A549 (cell line): ENCODE data around the gene EEFSEC. TPM values are rescaled to one million over a fixed set of nuclear protein-coding genes. Genes with fewer than 3 reads are reported as not detected.

Experiments
- ATAC-seq, 2 experiments: fragments of 200-7000 bp in 1 of 2; fragments of >200 bp in 1 of 2; cut with Nextera tagmentation in 1 of 2; cut with Tn5 transposase in 1 of 2; 3 replicates each; pipeline versions ENCODE4 v1.8.0 to v1.9.1; 2018 to 2020; ENCODE audit warnings: mild to moderate bottlenecking in 1 of 2, moderate library complexity in 1 of 2
- CTCF ChIA-PET: fragments of 300-600 bp; sonication (Branson Sonifier 250); formaldehyde crosslinking; extraction: SDS; loops from one replicate; lab custom pipeline; 2021; ENCODE audit warnings: antibody characterized with exemption, inconsistent platforms; lab: Yijun Ruan, JAX
- POLR2A ChIA-PET: fragments of 350-600 bp; formaldehyde crosslinking; extraction: SDS; loops from one replicate; lab custom pipeline; 2021; ENCODE audit warnings: antibody characterized with exemption, inconsistent platforms; lab: Yijun Ruan, JAX
- DNase-seq, 2 experiments: peaks; one replicate each; pipeline versions ENCODE4 v3.0.0 to v3.0.0-alpha.2; 2011 to 2016; ENCODE audit warnings: low read depth in 1 of 2, low spot score in 1 of 2
- FAIRE-seq: peaks from 2 replicates; lab custom pipeline; 2011; peaks lifted over from hg19 to GRCh38; lab: Jason Lieb, UNC
- H3K27ac ChIP-seq, 2 experiments: fragments of >200 bp; sonication (Bioruptor Twin); formaldehyde crosslinking; 3 replicates each; pipeline ENCODE4 v1.5.1; 2016 to 2017
- H3K4me1 ChIP-seq: fragments of >200 bp; sonication (Bioruptor Twin); formaldehyde crosslinking; 3 replicates; pipeline ENCODE4 v1.6.1; 2016
- H3K4me2 ChIP-seq: fragments of >200 bp; sonication (Bioruptor Twin); formaldehyde crosslinking; 3 replicates; pipeline ENCODE4 v1.6.1; 2016
- H3K4me3 ChIP-seq: fragments of >200 bp; sonication (Bioruptor Twin); formaldehyde crosslinking; 3 replicates; pipeline ENCODE4 v1.5.1; 2016
- H3K9me3 ChIP-seq: fragments of >200 bp; sonication (Bioruptor Twin); formaldehyde crosslinking; 3 replicates; pipeline ENCODE4 v1.6.1; 2016
- CHD4 ChIP-seq: fragments of 200-600 bp; sonication (generic); IDR thresholded peaks from 2 replicates; pipeline ENCODE4 v1.6.1; 2016; ENCODE audit warnings: antibody characterized with exemption, mild to moderate bottlenecking, borderline replicate concordance
- EHF ChIP-seq: fragments of 250-450 bp; sonication (Bioruptor Pico); IDR thresholded peaks from 2 replicates; pipeline ENCODE4 v1.5.0; 2020; ENCODE audit warnings: mild to moderate bottlenecking
- EP300 ChIP-seq, 2 experiments: fragments of >200 bp; sonication (Bioruptor Twin); formaldehyde crosslinking; IDR thresholded peaks; 2 replicates in 1 of 2; 3 replicates in 1 of 2; pipeline ENCODE4 v1.6.1; 2016 to 2017
- FOSL2 ChIP-seq, 2 experiments: fragments of 450-650 bp in 1 of 2; fragments of >200 bp in 1 of 2; sonication (Bioruptor Twin) in 1 of 2; formaldehyde crosslinking; IDR thresholded peaks; 2 replicates each; pipeline versions ENCODE4 v1.5.0 to v1.6.1; 2016 to 2020; ENCODE audit warnings: mild to moderate bottlenecking in 1 of 2, moderate library complexity in 1 of 2
- FOXS1 ChIP-seq: fragments of 250-450 bp; sonication (Bioruptor Pico); IDR thresholded peaks from 2 replicates; pipeline ENCODE4 v1.5.0; 2020; ENCODE audit warnings: mild to moderate bottlenecking, moderate library complexity
- HDAC2 ChIP-seq: fragments of 200-600 bp; sonication (generic); IDR thresholded peaks from 2 replicates; pipeline ENCODE4 v1.6.1; 2016
- HOXA7 ChIP-seq: fragments of 250-450 bp; sonication (Bioruptor Pico); IDR thresholded peaks from 2 replicates; pipeline ENCODE4 v1.5.0; 2020; ENCODE audit warnings: mild to moderate bottlenecking, moderate library complexity
- HOXB13 ChIP-seq: fragments of 250-450 bp; sonication (Bioruptor Pico); IDR thresholded peaks from 2 replicates; pipeline ENCODE4 v1.5.0; 2020; ENCODE audit warnings: low read depth, mild to moderate bottlenecking, moderate library complexity
- JUN ChIP-seq, 2 experiments: fragments of >200 bp; sonication (Bioruptor Twin); formaldehyde crosslinking; IDR thresholded peaks; 2 replicates in 1 of 2; 3 replicates in 1 of 2; pipeline ENCODE4 v1.6.1; 2016 to 2017
- JUNB ChIP-seq: fragments of >200 bp; sonication (Bioruptor Twin); formaldehyde crosslinking; IDR thresholded peaks from 2 replicates; pipeline ENCODE4 v1.6.1; 2016
- KDM1A ChIP-seq: fragments of 200-600 bp; sonication (generic); IDR thresholded peaks from 2 replicates; pipeline ENCODE4 v1.6.1; 2016; ENCODE audit warnings: low read depth, mild to moderate bottlenecking
- MAFK ChIP-seq: fragments of 450-650 bp; IDR thresholded peaks from 2 replicates; pipeline ENCODE4 v1.6.1; 2014; ENCODE audit not compliant: partially characterized antibody
- MYC ChIP-seq: IDR thresholded peaks from 2 replicates; pipeline ENCODE4 v1.6.1; 2012; ENCODE audit warnings: mild to moderate bottlenecking, inconsistent platforms, low read length, improper control_type of control experiment, borderline replicate concordance
- NPAS2 ChIP-seq: fragments of 250-450 bp; sonication (Bioruptor Pico); IDR thresholded peaks from 2 replicates; pipeline ENCODE4 v1.8.0; 2022; ENCODE audit warnings: mild to moderate bottlenecking, moderate library complexity, borderline replicate concordance
- NR3C1 ChIP-seq: fragments of >200 bp; sonication (Bioruptor Twin); formaldehyde crosslinking; IDR thresholded peaks from 3 replicates; pipeline ENCODE4 v1.6.1; 2017
- RAD21 ChIP-seq, 2 experiments: fragments of >200 bp in 1 of 2; sonication (Bioruptor Twin) in 1 of 2; formaldehyde crosslinking in 1 of 2; IDR thresholded peaks in 1 of 2; conservative IDR thresholded peaks in 1 of 2; 2 replicates in 1 of 2; 3 replicates in 1 of 2; pipeline ENCODE4 v1.6.1; 2012 to 2018; ENCODE audit warnings: inconsistent platforms in 1 of 2
- SMC3 ChIP-seq: fragments of >200 bp; sonication (Bioruptor Twin); formaldehyde crosslinking; IDR thresholded peaks from 3 replicates; pipeline ENCODE4 v1.6.1; 2018; ENCODE audit warnings: inconsistent platforms
- TFCP2L1 ChIP-seq: fragments of 250-450 bp; sonication (Bioruptor Pico); IDR thresholded peaks from 2 replicates; pipeline ENCODE4 v1.5.0; 2021; ENCODE audit warnings: mild to moderate bottlenecking
- TP53 ChIP-seq: fragments of 250-450 bp; sonication (Bioruptor Pico); IDR thresholded peaks from 2 replicates; pipeline ENCODE4 v1.5.0; 2021; ENCODE audit warnings: mild to moderate bottlenecking, moderate library complexity
- ZNF302 ChIP-seq: fragments of 250-450 bp; sonication (Bioruptor Pico); IDR thresholded peaks from 2 replicates; pipeline ENCODE4 v1.9.0; 2021; ENCODE audit warnings: inconsistent platforms, mild to moderate bottlenecking, moderate library complexity
- WGBS: methylation state at CpG from one replicate; pipeline ENCODE4 v1.1.6; 2017; ENCODE audit errors: missing lambda C conversion rate; 5-methylcytosine and 5-hydroxymethylcytosine counted together
- polyA plus RNA-seq, 4 experiments: library from polyadenylated mRNA; depleted of rRNA in 3 of 4; stranded (reverse); fragments of >200 nt; fragmentation: RNase III in 1 of 4; extraction: RNeasy Plus Mini Kit Qiagen cat#74134 plus additional on column Dnase treatment in 1 of 4; gene quantifications; 2 replicates in 3 of 4; 3 replicates in 1 of 4; pipeline ENCODE4 v1.2.3, GENCODE V29; 2011 to 2017
- TF ChIP-seq, protein P1 (sequence below): fragments of 250-450 bp; sonication (Bioruptor Pico); IDR thresholded peaks from 2 replicates; pipeline ENCODE4 v1.5.0; 2021; ENCODE audit warnings: mild to moderate bottlenecking, moderate library complexity, borderline replicate concordance
- TF ChIP-seq, protein P2 (sequence below): fragments of 250-450 bp; sonication (Bioruptor Pico); IDR thresholded peaks from 2 replicates; pipeline ENCODE4 v1.5.0; 2020; ENCODE audit warnings: low read depth, mild to moderate bottlenecking, moderate library complexity
- TF ChIP-seq, protein P3 (sequence below): fragments of >200 bp; sonication (Bioruptor Twin); formaldehyde crosslinking; IDR thresholded peaks from 3 replicates; pipeline ENCODE4 v1.6.1; 2016
- TF ChIP-seq, protein P4 (sequence below): fragments of 150-350 bp; IDR thresholded peaks from 2 replicates; pipeline ENCODE4 v1.6.1; 2014; ENCODE audit warnings: low read depth, mild to moderate bottlenecking, low read length
- TF ChIP-seq, protein P5 (sequence below): fragments of 200-600 bp; sonication (generic); IDR thresholded peaks from 2 replicates; pipeline ENCODE4 v1.6.1; 2016; ENCODE audit warnings: antibody characterized with exemption, mild to moderate bottlenecking, moderate library complexity

The EEFSEC gene
- polyA plus RNA-seq, 2 of the 4 experiments (the other 2 are of a cell fraction), result 6.9 to 7.3 TPM

DNA sequence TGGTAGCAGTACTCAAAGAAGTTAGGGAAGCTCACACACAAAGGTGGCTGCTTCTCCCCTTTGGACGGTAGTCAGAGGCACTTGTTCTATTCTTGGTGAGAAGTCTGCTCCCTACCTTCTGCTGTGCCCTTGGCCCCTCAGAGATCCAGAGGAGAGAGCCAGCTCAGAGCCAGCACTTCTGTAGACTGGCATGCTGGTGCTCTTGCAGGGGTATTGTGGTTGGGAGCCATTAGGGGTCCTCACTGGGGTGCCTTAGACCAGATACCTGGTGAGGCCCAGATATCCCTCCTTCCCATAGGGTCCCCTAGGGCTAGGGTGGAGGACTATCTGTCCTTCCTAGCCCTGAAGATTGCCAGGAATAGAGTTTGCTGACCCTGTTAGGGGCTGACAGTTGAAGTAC, 140.6 kb downstream of the EEFSEC start:
- DNase-seq (no peak), ATAC-seq (no peak), FAIRE-seq (no peak)
- Histone ChIP-seq H3K4me3 (no peak overlapping the region), H3K9me3 (no peaks in the 10 kb centered on the region), H3K27ac (no peak overlapping the region), H3K4me2 (no peak overlapping the region), H3K4me1 (0 out of 3 replicates have a peak, but pooled peaks cover 3% of the 10 kb centered on the region)
- TF ChIP-seq, protein P1, sequence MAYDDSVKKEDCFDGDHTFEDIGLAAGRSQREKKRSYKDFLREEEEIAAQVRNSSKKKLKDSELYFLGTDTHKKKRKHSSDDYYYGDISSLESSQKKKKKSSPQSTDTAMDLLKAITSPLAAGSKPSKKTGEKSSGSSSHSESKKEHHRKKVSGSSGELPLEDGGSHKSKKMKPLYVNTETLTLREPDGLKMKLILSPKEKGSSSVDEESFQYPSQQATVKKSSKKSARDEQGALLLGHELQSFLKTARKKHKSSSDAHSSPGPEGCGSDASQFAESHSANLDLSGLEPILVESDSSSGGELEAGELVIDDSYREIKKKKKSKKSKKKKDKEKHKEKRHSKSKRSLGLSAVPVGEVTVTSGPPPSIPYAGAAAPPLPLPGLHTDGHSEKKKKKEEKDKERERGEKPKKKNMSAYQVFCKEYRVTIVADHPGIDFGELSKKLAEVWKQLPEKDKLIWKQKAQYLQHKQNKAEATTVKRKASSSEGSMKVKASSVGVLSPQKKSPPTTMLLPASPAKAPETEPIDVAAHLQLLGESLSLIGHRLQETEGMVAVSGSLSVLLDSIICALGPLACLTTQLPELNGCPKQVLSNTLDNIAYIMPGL (CRISPR knock-in tag), result no peak
- TF ChIP-seq, protein P2, sequence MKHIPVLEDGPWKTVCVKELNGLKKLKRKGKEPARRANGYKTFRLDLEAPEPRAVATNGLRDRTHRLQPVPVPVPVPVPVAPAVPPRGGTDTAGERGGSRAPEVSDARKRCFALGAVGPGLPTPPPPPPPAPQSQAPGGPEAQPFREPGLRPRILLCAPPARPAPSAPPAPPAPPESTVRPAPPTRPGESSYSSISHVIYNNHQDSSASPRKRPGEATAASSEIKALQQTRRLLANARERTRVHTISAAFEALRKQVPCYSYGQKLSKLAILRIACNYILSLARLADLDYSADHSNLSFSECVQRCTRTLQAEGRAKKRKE, result no peak
- TF ChIP-seq, protein P3, sequence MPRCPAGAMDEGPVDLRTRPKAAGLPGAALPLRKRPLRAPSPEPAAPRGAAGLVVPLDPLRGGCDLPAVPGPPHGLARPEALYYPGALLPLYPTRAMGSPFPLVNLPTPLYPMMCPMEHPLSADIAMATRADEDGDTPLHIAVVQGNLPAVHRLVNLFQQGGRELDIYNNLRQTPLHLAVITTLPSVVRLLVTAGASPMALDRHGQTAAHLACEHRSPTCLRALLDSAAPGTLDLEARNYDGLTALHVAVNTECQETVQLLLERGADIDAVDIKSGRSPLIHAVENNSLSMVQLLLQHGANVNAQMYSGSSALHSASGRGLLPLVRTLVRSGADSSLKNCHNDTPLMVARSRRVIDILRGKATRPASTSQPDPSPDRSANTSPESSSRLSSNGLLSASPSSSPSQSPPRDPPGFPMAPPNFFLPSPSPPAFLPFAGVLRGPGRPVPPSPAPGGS, result no peak
- no peak for TF ChIP-seq SMC3
- TF ChIP-seq KDM1A, result no peak
- no peak for TF ChIP-seq ZNF302 (CRISPR knock-in tag)
- TF ChIP-seq TP53, result no peak
- no peak for TF ChIP-seq HDAC2
- no peak for TF ChIP-seq TFCP2L1
- TF ChIP-seq JUN (IDR thresholded peaks at IDR 0.05), result no peak
- no peak for TF ChIP-seq RAD21 (conservative IDR thresholded peaks at IDR 0.05 in 1 of 2, IDR thresholded peaks at IDR 0.05 in 1 of 2)
- no peak for TF ChIP-seq FOSL2 (IDR thresholded peaks at IDR 0.05)
- TF ChIP-seq FOSL2 (CRISPR knock-in tag; IDR thresholded peaks at IDR 0.05), result no peak
- TF ChIP-seq, protein P4, sequence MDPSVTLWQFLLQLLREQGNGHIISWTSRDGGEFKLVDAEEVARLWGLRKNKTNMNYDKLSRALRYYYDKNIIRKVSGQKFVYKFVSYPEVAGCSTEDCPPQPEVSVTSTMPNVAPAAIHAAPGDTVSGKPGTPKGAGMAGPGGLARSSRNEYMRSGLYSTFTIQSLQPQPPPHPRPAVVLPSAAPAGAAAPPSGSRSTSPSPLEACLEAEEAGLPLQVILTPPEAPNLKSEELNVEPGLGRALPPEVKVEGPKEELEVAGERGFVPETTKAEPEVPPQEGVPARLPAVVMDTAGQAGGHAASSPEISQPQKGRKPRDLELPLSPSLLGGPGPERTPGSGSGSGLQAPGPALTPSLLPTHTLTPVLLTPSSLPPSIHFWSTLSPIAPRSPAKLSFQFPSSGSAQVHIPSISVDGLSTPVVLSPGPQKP, result no peak
- no peak for TF ChIP-seq NPAS2
- TF ChIP-seq NR3C1, result no peak
- 100% methylated on average over 1 of the region's 1 CpG for WGBS
- POLR2A ChIA-PET, result no interaction called here
- CTCF ChIA-PET, result no interaction called here

- Histone ChIP-seq H3K4me1 (0 out of 3 replicates have a peak, but pooled peaks cover 3% of the 10 kb centered on the region), H3K27ac (no peak overlapping the region), H3K4me3 (no peak overlapping the region), H3K4me2 (no peak overlapping the region), H3K9me3 (no peaks in the 10 kb centered on the region)
- WGBS, result 98% methylated on average over 4 of the region's 4 CpGs
- CTCF ChIA-PET, result no interaction called here
- ATAC-seq (no peak), FAIRE-seq (no peak), DNase-seq (no peak)
- POLR2A ChIA-PET, result no interaction called here
- no peak for TF ChIP-seq EP300 (IDR thresholded peaks at IDR 0.05)
- TF ChIP-seq, protein P2, result no peak
- no peak for TF ChIP-seq FOXS1 (CRISPR knock-in tag)
- no peak for TF ChIP-seq EHF (CRISPR knock-in tag)
- no peak for TF ChIP-seq RAD21 (conservative IDR thresholded peaks at IDR 0.05 in 1 of 2, IDR thresholded peaks at IDR 0.05 in 1 of 2)
- no peak for TF ChIP-seq MYC
- TF ChIP-seq MAFK, result no peak
- TF ChIP-seq, protein P5, sequence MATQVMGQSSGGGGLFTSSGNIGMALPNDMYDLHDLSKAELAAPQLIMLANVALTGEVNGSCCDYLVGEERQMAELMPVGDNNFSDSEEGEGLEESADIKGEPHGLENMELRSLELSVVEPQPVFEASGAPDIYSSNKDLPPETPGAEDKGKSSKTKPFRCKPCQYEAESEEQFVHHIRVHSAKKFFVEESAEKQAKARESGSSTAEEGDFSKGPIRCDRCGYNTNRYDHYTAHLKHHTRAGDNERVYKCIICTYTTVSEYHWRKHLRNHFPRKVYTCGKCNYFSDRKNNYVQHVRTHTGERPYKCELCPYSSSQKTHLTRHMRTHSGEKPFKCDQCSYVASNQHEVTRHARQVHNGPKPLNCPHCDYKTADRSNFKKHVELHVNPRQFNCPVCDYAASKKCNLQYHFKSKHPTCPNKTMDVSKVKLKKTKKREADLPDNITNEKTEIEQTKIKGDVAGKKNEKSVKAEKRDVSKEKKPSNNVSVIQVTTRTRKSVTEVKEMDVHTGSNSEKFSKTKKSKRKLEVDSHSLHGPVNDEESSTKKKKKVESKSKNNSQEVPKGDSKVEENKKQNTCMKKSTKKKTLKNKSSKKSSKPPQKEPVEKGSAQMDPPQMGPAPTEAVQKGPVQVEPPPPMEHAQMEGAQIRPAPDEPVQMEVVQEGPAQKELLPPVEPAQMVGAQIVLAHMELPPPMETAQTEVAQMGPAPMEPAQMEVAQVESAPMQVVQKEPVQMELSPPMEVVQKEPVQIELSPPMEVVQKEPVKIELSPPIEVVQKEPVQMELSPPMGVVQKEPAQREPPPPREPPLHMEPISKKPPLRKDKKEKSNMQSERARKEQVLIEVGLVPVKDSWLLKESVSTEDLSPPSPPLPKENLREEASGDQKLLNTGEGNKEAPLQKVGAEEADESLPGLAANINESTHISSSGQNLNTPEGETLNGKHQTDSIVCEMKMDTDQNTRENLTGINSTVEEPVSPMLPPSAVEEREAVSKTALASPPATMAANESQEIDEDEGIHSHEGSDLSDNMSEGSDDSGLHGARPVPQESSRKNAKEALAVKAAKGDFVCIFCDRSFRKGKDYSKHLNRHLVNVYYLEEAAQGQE, result no peak
- TF ChIP-seq JUNB, result no peak
- TF ChIP-seq, protein P1 (CRISPR knock-in tag), result no peak
- TF ChIP-seq HOXA7, result no peak
- no peak for TF ChIP-seq CHD4
- TF ChIP-seq HOXB13 (CRISPR knock-in tag), result no peak
Measured at GRCh38 chr3:128294999-128295468, 141.8 kb downstream of the EEFSEC start.
